ENCODE data around the gene GRB7.
A peak's percentile ranks its signal among the peaks of the same experiment; 100 is the strongest.

GRB7 gene

GRCh38 chr17:39753514-39754160, 15.9 kb downstream of the GRB7 start:
- Mint-ChIP-seq H3K4me1 (peaks cover 53% of the 10 kb centered on the region), H3K27ac (ENCODE audit: low read depth) (peak overlapping the region; percentile 93), H3K4me3 (peak overlapping the region; percentile 65), H3K36me3 (ENCODE audit: insufficient read depth) (peaks cover 15% of the 10 kb centered on the region), H3K9me3 (no peaks in the 10 kb centered on the region), H3K27me3 (no peaks in the 10 kb centered on the region)
- ATAC-seq (replicated peaks; ENCODE audit: extremely low read depth, poor library complexity, severe bottlenecking) (peak; percentile 11), DNase-seq (ENCODE audit: low spot score in 2 of 2) (peak in 1 of 2 donors; percentile 31)

DNA sequence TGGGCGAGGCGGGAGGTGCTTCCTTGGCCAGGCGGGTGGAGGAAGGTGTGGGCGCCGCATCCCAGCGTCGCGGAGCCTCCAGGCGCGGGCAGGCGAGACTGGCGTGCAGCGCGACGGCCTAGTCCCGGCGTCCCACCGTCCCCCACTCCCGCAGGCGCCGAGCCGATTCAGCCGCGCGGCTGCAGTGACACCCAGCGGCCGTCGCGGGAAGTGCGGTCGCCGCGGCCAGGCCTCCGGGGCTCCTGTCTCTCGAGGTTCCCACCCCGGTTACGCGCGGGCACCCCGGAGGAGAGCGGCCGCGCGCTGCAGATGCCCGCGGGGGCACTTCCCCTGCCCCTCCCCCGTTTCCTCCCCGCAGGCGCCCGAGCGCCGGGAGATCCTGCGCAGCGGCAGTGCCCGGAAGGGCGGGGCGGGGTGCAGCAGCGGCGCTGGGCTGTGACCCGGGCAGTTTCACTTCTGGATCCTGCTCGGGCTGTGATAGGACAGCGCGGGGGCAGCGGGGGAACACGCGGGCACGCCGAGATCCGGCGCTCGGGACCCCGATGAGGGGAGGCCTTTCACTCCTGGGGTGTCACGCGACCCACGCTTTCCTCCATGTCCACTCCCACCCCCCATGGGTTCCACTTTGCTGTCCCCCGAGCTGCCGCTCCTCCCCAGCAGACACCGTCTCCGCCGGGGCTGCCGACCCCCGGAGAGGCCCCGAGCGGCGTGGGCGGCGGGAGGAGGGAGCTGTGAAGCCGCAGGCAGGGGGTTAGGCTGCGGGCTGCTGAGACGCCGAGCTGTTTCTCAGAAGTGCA, 16.6 kb downstream of the GRB7 start:
- ATAC-seq (replicated peaks; ENCODE audit: extremely low read depth, poor library complexity, severe bottlenecking) (peak; percentile 78), DNase-seq (ENCODE audit: low spot score in 2 of 2) (peak; percentile 96 to 99)
- Mint-ChIP-seq H3K4me3 (peak overlapping the region; percentile 65), H3K36me3 (ENCODE audit: insufficient read depth) (peaks cover 21% of the 10 kb centered on the region), H3K27me3 (no peaks in the 10 kb centered on the region), H3K27ac (ENCODE audit: low read depth) (peak overlapping the region; percentile 89), H3K9me3 (no peaks in the 10 kb centered on the region), H3K4me1 (peaks cover 59% of the 10 kb centered on the region)

DNA sequence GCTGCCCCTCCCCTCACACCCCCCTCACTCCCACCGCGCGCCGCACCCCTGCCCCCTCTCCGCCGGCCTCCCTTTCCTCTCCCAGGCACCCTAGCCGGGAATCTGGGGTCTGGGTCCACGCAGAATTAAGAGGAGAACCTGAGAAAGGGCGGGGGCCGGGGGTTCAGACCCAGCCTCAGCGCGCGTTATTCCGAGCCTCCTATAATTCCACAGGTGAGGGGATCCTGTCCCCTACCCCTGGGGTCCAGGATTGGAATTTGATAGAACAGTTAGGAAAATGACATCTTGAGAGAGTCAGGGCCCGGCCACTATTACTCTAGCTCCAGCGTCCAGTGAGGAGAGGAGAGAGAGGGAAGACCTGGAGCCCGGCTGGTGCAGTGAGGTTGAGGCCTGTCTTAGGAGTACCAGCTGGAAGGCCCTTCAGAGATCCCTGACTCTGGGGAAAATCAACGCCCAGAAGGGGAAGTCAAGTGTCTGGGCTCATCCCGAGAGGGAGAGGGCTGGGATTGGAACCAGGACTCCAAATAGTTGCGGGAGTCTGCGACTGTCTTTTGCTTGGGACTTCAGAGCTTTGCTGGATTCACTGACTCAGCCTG, 17.3 kb downstream of the GRB7 start:
- H3K4me1 Mint-ChIP-seq, result peaks cover 65% of the 10 kb centered on the region
- peaks cover 20% of the 10 kb centered on the region for H3K36me3 Mint-ChIP-seq (ENCODE audit: insufficient read depth)
- H3K9me3 Mint-ChIP-seq, result no peaks in the 10 kb centered on the region
- peak overlapping the region; percentile 65 for H3K4me3 Mint-ChIP-seq
- peak overlapping the region; percentile 89 for H3K27ac Mint-ChIP-seq (ENCODE audit: low read depth)
- DNase-seq (ENCODE audit: low spot score in 2 of 2) (no peak), ATAC-seq (replicated peaks; ENCODE audit: extremely low read depth, poor library complexity, severe bottlenecking) (no peak)
- no peaks in the 10 kb centered on the region for H3K27me3 Mint-ChIP-seq

GRCh38 chr17:39755554-39756379, 18.0 kb downstream of the GRB7 start:
- ATAC-seq (replicated peaks; ENCODE audit: extremely low read depth, poor library complexity, severe bottlenecking) (peak; percentile 25), DNase-seq (ENCODE audit: low spot score in 2 of 2) (peak in 1 of 2 donors; percentile 60)
- H3K27ac Mint-ChIP-seq (ENCODE audit: low read depth), result peak overlapping the region; percentile 89
- H3K27me3 Mint-ChIP-seq, result no peaks in the 10 kb centered on the region
- H3K4me1 Mint-ChIP-seq, result peaks cover 66% of the 10 kb centered on the region
- H3K9me3 Mint-ChIP-seq, result no peaks in the 10 kb centered on the region
- H3K36me3 Mint-ChIP-seq (ENCODE audit: insufficient read depth), result peaks cover 24% of the 10 kb centered on the region
- peak overlapping the region; percentile 65 for H3K4me3 Mint-ChIP-seq

- no peak for ATAC-seq (replicated peaks; ENCODE audit: extremely low read depth, poor library complexity, severe bottlenecking)
- Mint-ChIP-seq H3K27ac (ENCODE audit: low read depth) (peak overlapping the region; percentile 89), H3K4me3 (peak overlapping the region; percentile 65), H3K4me1 (peaks cover 70% of the 10 kb centered on the region), H3K27me3 (no peaks in the 10 kb centered on the region), H3K36me3 (ENCODE audit: insufficient read depth) (peaks cover 30% of the 10 kb centered on the region), H3K9me3 (no peaks in the 10 kb centered on the region)
- no peak for DNase-seq (ENCODE audit: low spot score in 2 of 2)
Measured at GRCh38 chr17:39756380-39757079, 18.8 kb downstream of the GRB7 start.

DNA sequence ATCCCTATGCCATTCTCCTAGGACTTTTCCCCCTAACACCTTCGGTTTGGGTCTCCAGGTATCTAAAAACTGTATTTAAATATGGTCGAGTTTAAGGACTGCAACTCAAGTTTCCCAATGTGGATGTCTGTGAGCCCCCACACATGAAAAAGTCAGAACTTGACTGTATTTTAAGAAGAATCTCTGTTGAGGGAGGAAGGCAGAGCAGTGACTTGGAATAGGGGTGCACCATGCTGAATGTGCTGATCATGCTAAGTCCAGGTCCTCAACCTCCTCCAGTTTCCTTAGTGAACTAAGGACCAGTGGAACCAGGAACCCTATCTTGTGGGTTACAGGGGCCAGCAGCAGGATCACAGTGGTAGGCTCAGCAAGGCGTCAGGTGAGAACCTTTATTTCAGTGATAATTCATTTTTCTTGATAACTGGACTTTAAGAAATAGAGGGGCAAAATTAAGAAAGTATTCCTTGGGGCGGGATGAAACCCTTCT, 19.5 kb downstream of the GRB7 start:
- DNase-seq (ENCODE audit: low spot score in 2 of 2), result no peak
- peaks cover 67% of the 10 kb centered on the region for H3K4me1 Mint-ChIP-seq

DNA sequence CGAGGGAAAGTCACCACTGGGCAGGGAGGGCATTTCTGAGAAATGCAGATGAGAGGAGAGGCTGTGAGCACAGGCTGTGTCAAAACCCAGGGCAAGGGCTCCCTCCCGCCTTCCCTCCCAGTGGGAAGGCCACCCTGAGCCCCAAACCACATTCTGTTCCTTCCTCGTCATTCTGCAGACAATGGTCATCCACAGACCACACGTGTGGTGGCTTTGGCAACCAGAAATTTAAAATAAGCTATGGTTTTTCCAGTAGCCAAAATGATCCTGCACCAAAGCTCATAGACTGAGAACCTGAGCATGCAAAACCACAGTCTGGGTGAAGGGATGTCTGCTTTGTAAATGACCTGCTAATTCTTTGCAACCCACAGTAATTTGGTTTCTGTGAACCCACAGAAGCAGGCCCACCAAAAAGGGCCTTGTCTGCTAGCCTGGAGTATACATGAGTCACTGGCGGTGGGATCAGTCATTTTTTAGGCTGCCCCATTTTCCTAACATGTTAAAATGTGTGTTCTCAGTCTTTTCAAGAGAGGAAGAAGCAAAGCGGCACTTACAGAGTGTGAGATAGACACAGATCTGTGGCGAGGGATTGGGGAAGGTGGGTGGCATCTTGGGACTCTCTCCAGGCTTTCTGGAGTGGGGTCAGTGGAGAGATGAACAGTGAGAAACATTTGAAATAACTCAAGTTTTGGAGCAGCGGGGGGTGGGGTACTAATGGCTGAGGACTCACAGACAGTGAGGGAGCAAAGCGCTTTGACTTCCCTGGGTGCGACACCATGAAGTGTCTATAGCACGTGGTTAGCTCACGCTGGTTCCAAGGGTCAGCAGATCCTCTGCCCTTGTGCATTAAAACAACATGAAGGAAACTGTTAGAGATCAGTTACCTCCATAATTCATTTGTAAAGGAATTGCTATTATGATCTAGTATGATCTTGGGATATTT, 20.5 kb downstream of the GRB7 start:
- H3K27me3 Mint-ChIP-seq, result no peaks in the 10 kb centered on the region
- H3K4me1 Mint-ChIP-seq, result peaks cover 65% of the 10 kb centered on the region
- ATAC-seq (replicated peaks; ENCODE audit: extremely low read depth, poor library complexity, severe bottlenecking), result peak; percentile 5

More for the DNA sequence above, 19.5 kb downstream of the GRB7 start:
- ATAC-seq (replicated peaks; ENCODE audit: extremely low read depth, poor library complexity, severe bottlenecking), result no peak
- Mint-ChIP-seq H3K4me3 (peak overlapping the region; percentile 65), H3K27me3 (no peaks in the 10 kb centered on the region), H3K9me3 (no peaks in the 10 kb centered on the region), H3K27ac (ENCODE audit: low read depth) (peak overlapping the region; percentile 89), H3K36me3 (ENCODE audit: insufficient read depth) (peaks cover 37% of the 10 kb centered on the region)

DNA sequence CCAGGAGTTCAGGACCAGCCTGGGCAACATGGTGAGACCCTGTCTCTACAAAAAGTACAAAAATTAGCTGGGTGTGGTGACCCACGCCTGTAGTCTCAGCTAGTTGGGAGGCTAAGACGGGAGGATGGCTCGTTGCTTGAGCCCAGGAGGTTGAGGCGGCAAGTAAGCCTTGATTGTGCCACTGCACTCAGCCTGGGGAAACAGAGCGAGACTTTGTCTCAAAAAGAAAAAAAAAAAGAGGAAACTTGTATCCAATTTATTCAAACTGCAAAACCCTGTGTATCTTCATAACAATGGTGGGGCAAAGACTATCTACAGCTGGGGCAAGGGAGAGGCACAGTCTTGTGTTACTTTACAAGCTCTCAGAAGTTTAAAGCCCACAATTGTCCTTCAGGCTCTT, 21.5 kb downstream of the GRB7 start:
- peak overlapping the region; percentile 65 for H3K4me3 Mint-ChIP-seq
- ATAC-seq (replicated peaks; ENCODE audit: extremely low read depth, poor library complexity, severe bottlenecking), result no peak
- peaks cover 60% of the 10 kb centered on the region for H3K4me1 Mint-ChIP-seq
- DNase-seq (ENCODE audit: low spot score in 2 of 2), result no peak
- no peaks in the 10 kb centered on the region for H3K27me3 Mint-ChIP-seq
- H3K27ac Mint-ChIP-seq (ENCODE audit: low read depth), result peak overlapping the region; percentile 89
- H3K36me3 Mint-ChIP-seq (ENCODE audit: insufficient read depth), result peaks cover 50% of the 10 kb centered on the region
- H3K9me3 Mint-ChIP-seq, result no peaks in the 10 kb centered on the region

More for the DNA sequence above, 20.5 kb downstream of the GRB7 start:
- peak in 1 of 2 donors; percentile 52 for DNase-seq (ENCODE audit: low spot score in 2 of 2)
- H3K36me3 Mint-ChIP-seq (ENCODE audit: insufficient read depth), result peaks cover 45% of the 10 kb centered on the region
- H3K27ac Mint-ChIP-seq (ENCODE audit: low read depth), result peak overlapping the region; percentile 89
- H3K4me3 Mint-ChIP-seq, result peak overlapping the region; percentile 65
- H3K9me3 Mint-ChIP-seq, result no peaks in the 10 kb centered on the region

- DNase-seq (ENCODE audit: low spot score in 2 of 2) (no peak), ATAC-seq (replicated peaks; ENCODE audit: extremely low read depth, poor library complexity, severe bottlenecking) (no peak)
- Mint-ChIP-seq H3K9me3 (no peaks in the 10 kb centered on the region), H3K4me1 (peaks cover 64% of the 10 kb centered on the region), H3K27me3 (no peaks in the 10 kb centered on the region), H3K36me3 (ENCODE audit: insufficient read depth) (peaks cover 69% of the 10 kb centered on the region), H3K27ac (ENCODE audit: low read depth) (no peak overlapping the region), H3K4me3 (peak overlapping the region; percentile 4)
Measured at GRCh38 chr17:39761861-39762496, 24.2 kb downstream of the GRB7 start.

GRCh38 chr17:39763051-39763820, 25.5 kb downstream of the GRB7 start:
- DNase-seq (ENCODE audit: low spot score in 2 of 2) (no peak), ATAC-seq (replicated peaks; ENCODE audit: extremely low read depth, poor library complexity, severe bottlenecking) (no peak)
- no peaks in the 10 kb centered on the region for H3K9me3 Mint-ChIP-seq
- H3K27ac Mint-ChIP-seq (ENCODE audit: low read depth), result no peak overlapping the region
- H3K4me3 Mint-ChIP-seq, result no peak overlapping the region
- H3K4me1 Mint-ChIP-seq, result peaks cover 64% of the 10 kb centered on the region
- H3K27me3 Mint-ChIP-seq, result no peaks in the 10 kb centered on the region
- H3K36me3 Mint-ChIP-seq (ENCODE audit: insufficient read depth), result peaks cover 79% of the 10 kb centered on the region

All from central memory CD8-positive, alpha-beta T cell (primary cell).